ENCODE data around the gene DIS3L2.
"Not testable (repeated sequence)": the region's sequence is repeated elsewhere in the genome, so short reads cannot be mapped to it uniquely, and the experiment has no call there.

Gene DIS3L2

DNA sequence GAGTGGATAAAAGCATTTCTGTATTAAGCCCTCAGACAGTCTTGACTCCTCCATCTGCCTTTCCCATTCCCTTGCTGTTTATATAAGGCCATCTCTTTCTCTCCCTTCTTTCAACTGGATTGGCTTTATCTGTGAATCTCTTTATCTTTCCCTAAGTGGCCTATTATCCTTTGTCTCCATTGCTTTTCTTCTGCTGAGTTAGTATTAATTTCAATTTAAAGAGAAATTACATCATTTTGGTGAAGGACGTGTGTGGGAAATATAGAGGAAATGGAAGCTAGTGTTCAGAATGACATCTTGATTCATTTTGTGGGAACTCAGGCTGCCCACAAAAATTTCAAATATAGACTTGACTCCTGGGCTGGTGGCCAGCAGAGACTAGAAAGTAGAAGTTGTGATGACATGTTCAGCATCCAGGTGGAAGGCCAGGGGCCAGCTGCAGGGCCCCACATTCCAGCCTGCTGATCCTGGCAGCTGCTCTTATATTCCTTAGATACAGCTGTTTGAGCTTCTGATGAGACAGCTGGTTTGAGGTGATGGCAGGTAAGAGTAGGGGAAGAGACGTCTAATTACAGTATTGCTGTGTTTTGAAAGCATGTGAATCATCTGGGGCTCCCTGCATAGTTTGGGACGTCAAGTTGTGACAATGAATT lies 52.3 kb downstream of the DIS3L2 start:
- DNase-seq = no peak

DNA sequence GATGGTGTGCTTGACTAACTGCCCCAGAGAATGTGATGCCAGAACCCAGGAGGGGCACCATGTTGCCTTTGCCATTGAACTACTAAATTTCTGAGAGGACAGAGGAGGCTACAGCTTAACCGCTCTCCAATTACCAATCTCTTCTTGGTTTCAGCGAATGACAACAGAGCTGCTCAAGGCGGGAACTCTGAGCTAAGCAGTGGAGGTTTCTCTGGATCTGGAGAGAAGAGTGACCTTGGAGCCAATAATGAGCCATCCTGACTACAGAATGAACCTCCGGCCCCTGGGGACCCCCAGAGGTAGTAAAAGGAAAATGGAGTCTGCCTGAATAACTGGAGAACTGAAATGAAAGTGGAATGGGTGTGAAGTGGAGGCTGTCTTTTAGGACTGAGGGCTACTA lies 53.2 kb downstream of the DIS3L2 start:
- DNase-seq = no peak

DNA sequence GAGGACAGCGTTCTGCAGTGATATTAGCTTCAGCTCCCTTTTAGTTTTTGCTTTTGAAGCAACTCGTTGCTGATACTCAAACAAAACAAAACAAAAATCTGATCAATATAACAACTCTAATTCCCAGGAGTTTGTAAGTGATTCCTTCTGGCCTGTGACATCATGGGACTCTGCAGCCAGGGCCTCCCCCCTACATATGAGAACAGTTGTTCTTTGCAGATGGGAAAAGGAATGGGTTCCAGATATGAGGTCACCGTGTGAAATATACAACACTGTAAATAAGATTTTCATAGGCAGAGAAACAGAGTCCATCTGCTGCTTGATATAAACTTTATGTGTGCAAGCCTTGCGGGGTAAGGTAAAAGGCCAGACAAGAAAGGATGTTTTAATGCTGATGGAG lies 56.7 kb downstream of the DIS3L2 start:
- no peak for DNase-seq

DNA sequence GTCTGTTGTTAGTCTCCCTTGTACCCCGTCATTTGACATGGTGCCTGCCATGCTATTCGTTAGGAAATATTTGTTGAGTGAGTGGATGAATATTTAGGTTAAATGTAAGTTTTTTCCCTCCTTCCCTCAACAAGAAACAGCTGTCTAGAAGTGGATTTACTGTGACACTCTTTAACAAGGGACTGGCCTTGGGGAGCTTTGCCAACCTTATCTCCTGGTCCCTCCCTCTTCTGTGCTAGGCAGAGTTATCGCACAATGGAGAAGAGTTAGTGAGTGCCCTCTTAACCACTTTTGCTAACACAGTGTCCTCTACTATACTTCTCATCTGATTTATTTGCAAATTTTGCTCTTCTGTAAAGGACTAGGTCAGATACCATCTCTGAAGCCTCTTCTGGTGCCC lies 61.2 kb downstream of the DIS3L2 start:
- no peak for DNase-seq

DNA sequence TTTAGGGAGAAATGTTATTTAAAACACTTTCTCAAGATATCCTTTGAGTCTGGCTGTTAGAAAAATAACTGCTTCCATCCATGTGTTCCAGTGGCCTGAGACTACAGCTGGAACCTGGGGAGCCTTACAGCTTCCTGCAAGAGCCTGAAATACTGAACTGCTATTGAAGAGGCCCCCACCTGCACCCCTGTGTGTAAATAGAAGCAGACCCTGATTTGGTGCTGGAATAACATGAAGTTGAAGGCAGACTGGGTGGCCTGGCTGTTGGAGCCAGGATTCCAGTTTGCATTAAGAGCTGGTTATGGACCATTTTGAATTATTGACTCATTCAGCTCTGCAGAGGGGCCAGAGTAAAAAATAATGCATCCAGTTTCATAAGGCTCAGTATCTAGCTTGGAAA lies 61.9 kb downstream of the DIS3L2 start:
- DNase-seq = no peak

DNA sequence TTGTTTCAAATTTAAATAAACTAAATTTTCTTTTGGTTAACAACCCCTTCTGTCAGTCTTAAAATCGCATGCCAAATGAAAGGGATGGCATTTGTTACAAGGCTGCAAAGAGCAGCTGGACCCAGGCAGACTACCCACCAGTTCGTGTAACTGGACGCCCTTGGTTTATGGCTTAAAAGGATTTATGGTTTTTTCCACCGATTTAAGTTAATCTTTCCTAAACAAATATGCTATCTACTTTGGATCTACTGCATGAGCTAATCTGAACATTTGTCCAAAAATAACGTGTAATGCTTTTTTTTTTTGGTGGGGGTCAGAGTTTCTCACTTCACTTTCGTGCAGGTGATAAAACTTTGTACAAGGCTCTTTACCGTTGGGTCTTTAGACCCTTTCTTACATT lies 62.9 kb downstream of the DIS3L2 start:
- no peak for DNase-seq

DNA sequence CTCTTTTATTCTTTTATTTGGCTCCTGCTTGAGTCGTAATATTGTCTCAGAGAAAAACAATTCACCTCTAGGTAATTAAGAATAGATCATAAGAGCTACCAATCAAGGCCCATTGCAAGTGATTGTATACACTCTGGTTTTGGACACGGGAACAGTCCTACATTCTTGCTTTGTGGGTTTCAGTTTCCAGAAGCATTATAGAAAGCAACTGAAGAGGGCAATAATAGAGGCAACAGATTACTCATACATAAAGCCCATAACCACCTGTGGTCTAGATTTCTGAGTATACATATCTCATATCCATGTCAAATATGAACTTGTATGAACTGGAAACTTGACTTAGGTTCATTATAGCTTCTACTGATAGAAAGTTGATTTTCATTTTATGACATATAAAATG lies 65.4 kb downstream of the DIS3L2 start:
- no peak for DNase-seq

DNA sequence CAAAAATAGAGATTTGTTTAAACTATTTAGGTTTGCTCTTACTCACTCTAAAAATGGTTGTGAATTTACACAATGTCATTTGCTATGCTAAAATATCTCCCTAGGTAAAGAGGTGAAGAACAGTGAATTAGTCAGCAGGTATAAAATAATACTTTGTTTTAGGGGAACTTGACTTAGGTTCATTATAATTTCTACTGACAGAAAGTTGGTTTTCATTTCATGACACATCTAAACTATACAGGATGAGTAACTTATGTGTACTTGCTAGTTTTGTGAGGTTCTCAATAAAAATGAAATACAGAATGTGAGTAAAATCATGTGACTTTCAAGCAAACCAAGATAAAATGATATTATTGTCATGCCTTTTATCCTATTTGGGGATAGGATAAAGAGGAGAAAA lies 66.0 kb downstream of the DIS3L2 start:
- DNase-seq = no peak

DNA sequence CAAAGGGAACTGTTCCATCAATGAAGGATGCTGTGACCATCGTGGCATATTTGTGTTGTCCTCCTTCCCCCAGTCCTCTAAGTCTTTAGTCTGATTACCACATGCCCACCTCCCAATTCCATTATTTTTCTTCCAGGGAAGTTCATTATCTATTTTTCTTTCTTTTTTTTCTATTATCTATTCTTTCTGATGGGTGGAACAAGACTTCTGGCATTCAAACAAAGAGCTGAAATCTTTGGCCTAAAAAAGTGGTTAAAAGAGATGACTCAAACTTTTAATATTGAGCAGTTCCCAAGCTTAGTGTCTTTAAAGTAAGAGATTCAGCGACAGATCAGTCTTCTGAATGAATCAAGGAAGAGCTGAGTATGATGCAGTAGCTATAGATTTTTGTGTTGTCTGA lies 66.6 kb downstream of the DIS3L2 start:
- no peak for DNase-seq

DNA sequence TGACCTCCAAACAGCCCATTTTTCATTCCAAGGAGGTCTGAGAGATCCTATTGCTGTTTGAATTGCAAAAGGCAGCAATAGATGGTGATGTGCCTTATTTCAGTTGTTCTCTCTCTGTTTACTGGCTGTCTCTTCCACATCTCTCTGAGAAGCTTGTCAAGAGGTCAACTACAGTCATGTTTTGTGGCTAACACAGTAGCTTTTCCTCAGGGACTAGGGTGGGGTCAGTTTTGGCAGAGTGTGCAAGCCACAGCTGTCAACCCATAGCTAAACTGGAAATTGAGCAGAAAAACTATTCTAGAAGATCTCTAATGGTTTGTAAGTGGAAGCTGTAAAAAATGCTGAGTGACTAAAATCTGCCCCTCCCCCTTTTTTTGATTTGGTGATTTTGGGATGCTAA lies 67.1 kb downstream of the DIS3L2 start:
- DNase-seq = no peak

DNA sequence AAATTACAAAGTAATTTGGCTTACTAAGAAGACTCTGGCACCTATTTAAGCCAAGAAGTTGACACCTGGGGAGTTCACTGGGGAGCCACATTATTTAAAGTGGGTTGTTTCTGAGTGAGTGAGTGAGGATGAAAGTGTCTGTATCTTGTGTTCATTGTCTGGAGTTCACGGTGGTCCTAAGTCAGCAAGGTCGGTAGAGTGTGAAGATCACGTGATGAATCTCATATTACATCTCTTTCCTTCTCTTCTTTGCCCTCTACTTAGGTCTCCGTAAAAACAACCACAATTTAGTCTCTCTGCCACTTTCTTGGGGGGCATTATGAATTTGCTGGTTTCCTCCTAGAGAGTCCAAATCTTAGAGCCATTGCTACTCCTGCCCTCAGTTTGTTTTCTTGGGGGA lies 67.8 kb downstream of the DIS3L2 start:
- DNase-seq = no peak

DNA sequence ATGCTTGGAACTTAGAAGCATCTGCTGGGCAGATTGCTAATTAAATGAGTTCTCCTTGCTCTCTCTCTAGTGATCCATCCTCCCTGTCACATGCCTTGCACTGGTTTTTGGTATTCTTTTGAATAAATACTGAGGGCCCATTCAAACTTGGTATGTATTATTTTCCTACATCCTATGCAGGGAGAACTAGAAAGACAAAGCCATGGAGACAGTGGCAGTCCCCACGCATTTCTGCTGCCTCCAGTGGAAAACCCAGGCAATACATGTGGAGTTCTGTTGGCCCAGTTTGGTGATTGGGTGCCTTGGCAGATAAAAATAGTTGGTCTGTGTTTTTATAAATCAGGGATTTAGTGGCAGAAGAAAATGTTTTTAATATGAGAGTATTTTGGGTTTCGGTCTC lies 68.7 kb downstream of the DIS3L2 start:
- no peak for DNase-seq

DNA sequence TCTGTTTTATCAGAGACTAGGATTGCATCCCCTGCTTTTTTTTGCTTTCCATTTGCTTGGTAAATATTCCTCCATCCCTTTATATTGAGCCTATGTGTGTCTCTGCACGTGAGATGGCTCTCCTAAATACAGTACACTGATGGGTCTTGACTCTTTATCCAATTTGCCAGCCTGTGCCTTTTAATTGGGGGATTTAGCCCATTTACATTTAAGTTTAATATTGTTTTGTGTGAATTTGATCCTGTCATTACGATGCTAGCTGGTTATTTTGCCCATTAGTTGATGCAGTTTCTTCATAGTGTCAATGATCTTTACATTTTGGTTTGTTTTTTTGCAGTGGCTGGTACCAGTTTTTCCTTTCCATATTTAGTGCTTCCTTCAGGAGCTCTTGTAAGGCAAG lies 73.8 kb downstream of the DIS3L2 start:
- DNase-seq = not testable (repeated sequence)

DNA sequence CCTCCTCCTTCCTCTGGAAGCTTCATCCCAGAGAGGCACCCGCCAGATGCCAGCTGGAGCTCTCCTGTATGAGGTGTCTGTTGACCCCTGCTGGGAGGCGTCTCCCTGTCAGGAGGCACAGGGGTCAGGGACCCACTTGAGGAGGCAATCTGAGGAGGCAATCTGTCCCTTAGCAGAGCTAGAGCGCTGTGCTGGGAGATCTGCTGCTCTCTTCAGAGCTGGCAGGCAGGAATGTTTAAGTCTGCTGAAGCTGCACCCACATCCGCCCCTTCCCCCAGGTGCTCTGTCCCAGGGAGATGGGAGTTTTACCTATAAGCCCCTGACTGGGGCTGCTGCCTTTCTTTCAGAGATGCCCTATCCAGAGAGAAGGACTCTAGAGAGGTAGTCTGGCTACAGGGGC lies 75.4 kb downstream of the DIS3L2 start:
- DNase-seq = not testable (repeated sequence)

DNA sequence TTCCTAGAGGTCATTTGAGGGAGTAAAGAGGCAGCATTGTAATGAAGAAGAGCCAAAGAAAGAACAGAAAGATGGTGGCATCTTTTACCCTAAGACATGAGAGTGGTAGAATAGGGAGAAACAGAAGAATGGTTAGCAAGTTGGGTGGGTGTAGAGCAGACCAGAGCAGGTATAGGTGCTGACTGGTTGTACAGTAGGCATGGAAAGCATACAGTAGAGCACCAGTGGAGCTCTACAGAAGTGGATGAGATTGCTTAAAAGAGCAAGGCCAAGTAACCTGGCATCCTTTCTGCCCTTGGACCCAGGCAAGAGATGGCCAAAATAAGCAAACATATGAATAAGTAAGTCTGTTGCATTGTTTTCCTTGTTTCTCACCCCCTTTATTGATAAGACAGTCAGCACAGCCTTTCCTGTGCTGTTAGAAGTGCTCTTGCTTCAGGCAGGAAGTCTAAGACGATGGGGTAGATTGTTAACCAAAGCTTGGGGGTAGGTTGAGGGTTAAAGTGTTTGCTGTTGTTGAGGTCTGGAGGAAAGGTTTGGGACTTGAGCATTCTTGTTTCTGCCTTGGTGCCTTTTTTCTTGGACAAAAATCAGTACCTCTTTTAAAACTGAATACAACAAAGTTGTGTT lies 76.9 kb downstream of the DIS3L2 start:
- no peak for DNase-seq

DNA sequence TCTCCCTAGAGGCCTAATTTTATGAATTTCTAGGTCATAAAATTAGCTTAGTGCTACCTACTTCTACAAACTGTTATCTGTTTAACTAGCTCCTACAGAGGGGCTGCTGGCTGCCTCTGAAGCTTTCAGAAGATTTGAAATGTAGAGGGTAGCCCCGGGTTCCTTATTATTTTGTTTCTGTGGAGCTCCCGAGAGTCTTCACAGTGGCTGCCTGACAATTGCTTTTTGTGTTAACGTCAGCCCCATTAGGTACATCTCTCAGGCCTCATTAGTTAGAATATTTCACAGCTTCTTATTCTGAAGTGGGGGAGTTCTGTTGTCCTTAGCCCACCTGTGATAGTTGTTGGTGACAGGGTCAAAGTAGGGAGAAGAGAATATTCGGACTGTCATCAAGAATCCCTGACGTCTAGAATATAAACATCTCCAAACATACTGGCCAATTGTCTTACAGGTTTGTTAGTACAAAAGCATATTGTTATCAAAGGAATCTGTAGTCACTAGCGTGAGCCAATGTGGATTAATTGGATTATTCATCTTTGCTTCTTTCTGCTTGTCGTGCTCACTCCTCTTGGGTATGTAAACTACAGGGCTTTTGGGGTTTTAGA lies 77.5 kb downstream of the DIS3L2 start:
- DNase-seq = no peak

DNA sequence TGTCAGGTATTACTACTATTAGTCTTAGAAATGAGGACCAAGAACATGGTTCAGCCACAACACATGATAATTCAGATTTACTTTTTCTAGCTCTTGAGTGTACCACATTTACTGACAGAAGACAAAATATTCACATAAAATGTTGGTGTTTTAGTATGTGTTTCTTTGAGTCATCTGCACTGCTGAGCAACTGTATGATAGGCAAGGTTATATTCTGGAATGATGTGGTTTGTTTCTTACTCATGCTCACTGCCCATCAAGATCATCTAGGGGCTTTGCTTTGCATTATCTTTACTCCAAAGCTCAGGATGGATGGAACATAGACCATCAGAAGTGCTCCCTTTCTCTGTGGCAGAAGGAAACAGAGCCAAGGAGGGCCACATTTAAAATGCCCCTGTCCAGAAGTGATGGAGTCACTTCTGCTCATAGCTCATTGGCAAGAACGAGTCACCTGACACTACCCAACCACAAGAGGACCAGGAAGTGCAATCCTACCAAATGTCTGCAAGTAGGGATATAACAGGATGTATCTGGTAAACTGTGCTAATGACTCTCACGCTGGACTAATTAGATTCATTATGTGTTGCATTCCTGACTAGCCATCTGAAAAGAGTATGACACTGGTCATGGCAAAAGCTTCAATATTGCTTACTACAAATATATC lies 81.5 kb downstream of the DIS3L2 start:
- DNase-seq = no peak

DNA sequence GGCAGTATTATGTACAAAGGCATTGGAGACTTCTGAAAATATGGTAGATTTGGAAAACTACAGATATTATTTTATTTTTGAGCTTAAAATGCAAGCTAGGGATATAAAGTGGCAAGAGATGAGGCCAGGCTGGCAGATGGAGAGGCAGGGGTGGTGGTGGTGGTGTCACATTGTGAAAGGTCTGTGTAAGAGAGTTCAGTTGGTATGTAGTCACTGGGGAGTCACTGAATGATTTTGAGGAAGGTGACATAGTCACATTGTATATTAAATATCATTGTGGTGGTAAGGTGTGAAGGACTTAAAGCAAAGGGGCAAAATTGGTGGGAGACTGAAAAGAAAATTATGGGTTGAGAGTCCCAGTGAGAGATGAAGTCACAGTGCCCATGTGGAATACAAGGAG lies 82.5 kb downstream of the DIS3L2 start:
- no peak for DNase-seq

DNA sequence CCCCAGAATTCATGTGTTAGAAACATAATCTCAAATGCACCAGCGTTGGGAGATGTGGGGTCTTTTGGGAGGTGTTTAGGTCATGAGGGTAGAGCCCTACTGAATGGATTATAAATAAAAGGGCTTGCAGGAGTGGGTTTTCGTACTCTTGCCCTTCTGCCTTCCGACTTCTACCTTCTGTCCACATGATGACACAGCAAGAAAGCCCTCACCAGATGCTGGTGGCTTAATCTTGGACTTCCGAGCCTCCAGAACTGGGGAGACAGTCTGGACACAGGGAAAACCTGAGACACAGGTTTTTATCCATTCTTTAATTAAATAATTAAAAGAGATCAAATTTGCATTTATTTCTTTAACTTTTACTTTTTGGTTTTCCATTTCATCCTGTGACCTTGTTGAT lies 87.8 kb downstream of the DIS3L2 start:
- no peak for DNase-seq

DNA sequence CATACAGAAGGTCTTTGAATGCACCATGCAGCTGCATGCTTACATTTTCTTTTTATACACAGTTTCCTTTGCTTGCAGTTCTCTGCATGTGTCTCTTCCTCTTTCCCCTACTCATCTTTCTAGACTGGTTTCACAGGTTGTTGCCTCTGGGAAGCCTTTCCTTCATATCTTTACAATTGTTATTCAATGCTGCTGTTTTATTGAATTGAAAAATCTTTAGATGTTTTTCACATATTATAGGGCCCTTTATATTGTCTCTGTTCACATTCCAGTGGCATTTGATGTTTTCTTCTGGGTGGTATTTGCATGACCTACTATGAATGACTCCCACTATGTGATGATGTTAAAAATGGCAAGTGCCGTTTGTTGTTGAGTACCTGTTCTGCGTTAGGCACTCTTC lies 91.1 kb downstream of the DIS3L2 start:
- no peak for DNase-seq

DNA sequence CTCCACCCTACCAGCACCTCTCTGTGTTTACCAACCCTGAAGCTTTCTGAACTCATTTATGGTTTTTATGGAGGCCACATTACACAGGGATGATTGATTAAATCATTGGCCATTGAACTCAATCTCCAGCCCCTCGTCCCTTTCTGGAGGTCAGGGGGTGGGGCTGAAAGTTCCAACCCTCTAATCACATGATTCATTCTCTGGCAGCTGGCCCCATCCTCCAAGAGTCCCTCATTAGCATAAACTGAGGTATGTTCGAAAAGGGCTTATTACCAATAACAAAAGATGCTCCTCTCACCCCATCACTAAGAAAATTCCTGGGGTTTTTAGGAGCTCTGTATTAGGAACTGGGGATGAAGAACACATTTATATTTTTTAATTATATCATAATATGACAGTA lies 92.3 kb downstream of the DIS3L2 start:
- no peak for DNase-seq

DNA sequence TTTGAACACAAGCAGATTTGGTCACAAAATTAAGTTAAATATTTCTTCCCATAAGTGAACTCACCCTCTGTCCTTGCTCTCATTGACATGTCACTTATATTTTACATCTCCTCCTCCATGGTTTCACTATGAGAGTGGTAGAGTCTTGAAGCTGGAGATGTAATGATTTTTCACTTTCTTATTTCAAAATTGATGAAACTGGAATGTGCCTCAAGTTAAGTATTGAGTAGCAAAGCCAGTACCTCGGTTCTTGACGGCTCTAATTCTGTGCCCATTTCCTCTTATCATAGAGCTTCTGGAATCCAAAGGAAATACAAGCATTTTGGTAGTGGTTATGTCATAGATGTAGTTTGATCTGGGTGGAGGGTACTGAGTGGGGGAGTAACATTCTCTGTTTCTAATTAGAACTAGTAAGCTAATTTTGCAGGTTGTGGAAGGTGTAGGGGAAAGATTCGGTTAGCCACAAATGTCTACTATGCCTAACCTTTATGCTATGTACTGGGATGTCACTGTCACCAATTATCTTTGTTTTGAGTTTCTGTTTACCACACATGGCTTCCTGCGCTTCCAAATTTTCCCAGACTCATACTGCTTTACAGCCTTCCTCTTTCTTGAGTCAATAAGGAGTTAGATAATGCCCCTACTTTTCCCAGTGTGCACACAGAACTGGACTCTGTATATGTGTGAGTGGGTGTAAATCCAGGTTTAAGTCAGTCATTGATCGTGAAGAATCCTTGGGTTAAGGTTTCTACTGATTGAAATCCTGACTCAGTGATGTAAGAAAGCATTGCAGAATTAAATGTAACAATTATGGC lies 96.8 kb downstream of the DIS3L2 start:
- no peak for DNase-seq

DNA sequence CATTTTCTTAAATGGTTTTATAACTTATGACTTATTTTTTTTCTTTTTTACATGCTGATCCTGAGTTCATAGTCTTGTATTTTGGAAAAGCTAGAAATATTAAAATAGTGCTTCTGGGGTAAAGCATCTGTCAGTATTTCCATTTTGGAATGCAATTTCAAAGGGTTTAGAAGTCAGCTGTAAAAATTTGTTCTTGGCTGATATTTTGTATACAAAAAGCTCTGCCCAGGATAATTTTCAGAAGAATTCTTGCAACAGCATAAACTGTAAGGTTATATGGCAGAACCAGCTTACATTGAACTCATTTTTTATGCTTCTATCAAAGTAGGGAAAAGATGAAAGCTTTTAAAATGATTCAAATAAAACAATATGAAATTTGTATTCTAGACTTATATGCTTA lies 97.4 kb downstream of the DIS3L2 start:
- no peak for DNase-seq
